A673 (cell line): ENCODE measurements around the gene CCBE1. TPM values are rescaled to one million over a fixed set of nuclear protein-coding genes. Genes with fewer than 3 reads are reported as not detected.

Source experiments
- BruUV-seq: library from RNA; stranded (reverse); fragments of 400-500 nt; replicated peaks from 2 replicates; lab custom pipeline; 2021; lab: Mats Ljungman, UMichigan
- CTCF ChIA-PET: fragments of 300-600 bp; sonication (Branson Sonifier 250); formaldehyde crosslinking; loops from one replicate; lab custom pipeline; 2022; ENCODE audit warnings: antibody characterized with exemption; lab: Charles Lee
- POLR2A ChIA-PET: fragments of 300-600 bp; sonication (Branson Sonifier 250); formaldehyde crosslinking; loops from one replicate; lab custom pipeline; 2022; ENCODE audit warnings: antibody characterized with exemption; ENCODE audit not compliant: low non-redundant PET; lab: Charles Lee
- DNase-seq: peaks from one replicate; pipeline ENCODE4 v3.0.0-alpha.2; 2015; ENCODE audit warnings: low spot score
- H3K27ac ChIP-seq: fragments of 200-600 bp; sonication (generic); 2 replicates; pipeline ENCODE4 v1.5.1; 2016; ENCODE audit warnings: mixed run types, low read depth, mild to moderate bottlenecking, mixed read lengths, antibody characterized with exemption, low read length; ENCODE audit not compliant: poor library complexity, severe bottlenecking
- H3K27me3 ChIP-seq: fragments of 200-600 bp; sonication (generic); replicated peaks from 2 replicates; pipeline ENCODE4 v1.6.1; 2017; ENCODE audit warnings: mixed run types, low read depth, mild to moderate bottlenecking, mixed read lengths, antibody characterized with exemption, low read length; ENCODE audit not compliant: insufficient read depth, poor library complexity
- H3K36me3 ChIP-seq: fragments of 200-600 bp; sonication (generic); 2 replicates; pipeline ENCODE4 v1.6.1; 2016; ENCODE audit warnings: mixed run types, mild to moderate bottlenecking, mixed read lengths, antibody characterized with exemption, low read length; ENCODE audit not compliant: insufficient read depth, poor library complexity, severe bottlenecking
- H3K4me1 ChIP-seq: fragments of 200-600 bp; sonication (generic); 2 replicates; pipeline ENCODE4 v1.6.1; 2017; ENCODE audit warnings: mixed run types, mild to moderate bottlenecking, mixed read lengths, antibody characterized with exemption, low read length; ENCODE audit not compliant: insufficient read depth, poor library complexity, severe bottlenecking
- H3K4me3 ChIP-seq: fragments of 200-600 bp; sonication (generic); 2 replicates; pipeline ENCODE4 v1.5.1; 2016; ENCODE audit warnings: low read depth, mixed run types, mild to moderate bottlenecking, mixed read lengths, low read length; ENCODE audit not compliant: poor library complexity, severe bottlenecking
- H3K9me3 ChIP-seq: fragments of 200-600 bp; sonication (generic); 2 replicates; pipeline ENCODE4 v1.6.1; 2016; ENCODE audit warnings: mixed run types, low read depth, mild to moderate bottlenecking, mixed read lengths, antibody characterized with exemption, low read length; ENCODE audit not compliant: poor library complexity, severe bottlenecking
- EZH2 ChIP-seq: fragments of 200-600 bp; sonication (generic); IDR thresholded peaks from 2 replicates; pipeline ENCODE4 v1.6.1; 2017; ENCODE audit warnings: borderline replicate concordance, low read depth, mild to moderate bottlenecking, mixed read lengths, antibody characterized with exemption, low read length; ENCODE audit not compliant: poor library complexity, severe bottlenecking
- intact Hi-C: fragments of 100-400 bp; cut with micrococcal nuclease; formaldehyde crosslinking; loops from one replicate; pipeline ENCODE4 v1.10.0; 2022; ENCODE audit not compliant: unreplicated experiment
- total RNA-seq: library from RNA; stranded (reverse); gene quantifications from 2 replicates; pipeline ENCODE4 v1.2.3, GENCODE V29; 2021
- TF ChIP-seq, protein P1 (sequence below): fragments of 300-800, 200-600 bp; sonication (generic); conservative IDR thresholded peaks from 2 replicates; pipeline ENCODE4 v1.5.1; 2017; ENCODE audit warnings: low read depth, mild to moderate bottlenecking, antibody characterized with exemption, low read length, moderate library complexity, mixed read lengths

Gene CCBE1
- total RNA-seq, 1 experiment from 2014 or later = not detected

DNA sequence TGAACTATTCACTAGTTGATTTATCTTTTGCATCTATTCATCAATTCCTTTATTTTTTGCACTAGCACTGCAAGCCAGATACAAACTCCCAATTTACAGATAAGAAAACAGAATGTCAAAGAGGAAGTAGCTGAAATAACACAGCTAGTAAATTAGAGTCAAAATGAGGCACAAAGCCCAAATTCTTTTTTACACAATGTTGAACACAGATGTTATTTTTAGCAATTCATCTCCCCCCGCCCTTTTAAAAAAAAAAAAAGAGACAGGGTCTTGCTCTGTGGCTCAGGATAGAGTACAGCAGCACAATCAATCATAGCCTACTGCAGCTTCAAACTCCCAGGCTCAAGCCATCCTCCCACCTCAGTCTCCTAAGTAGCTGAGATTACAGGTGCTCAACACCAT lies 127.8 kb downstream of the CCBE1 start:
- Histone ChIP-seq H3K27ac (no peak overlapping the region), H3K36me3 (no peaks in the 10 kb centered on the region), H3K4me3 (no peak overlapping the region), H3K4me1 (no peaks in the 10 kb centered on the region), H3K27me3 (no peaks in the 10 kb centered on the region), H3K9me3 (no peaks in the 10 kb centered on the region)
- intact Hi-C loops = no loop called here
- ChIA-PET CTCF (no interaction called here), POLR2A (no interaction called here)
- no peak for DNase-seq
- no TSS peak for BruUV-seq
- TF ChIP-seq, protein P1, sequence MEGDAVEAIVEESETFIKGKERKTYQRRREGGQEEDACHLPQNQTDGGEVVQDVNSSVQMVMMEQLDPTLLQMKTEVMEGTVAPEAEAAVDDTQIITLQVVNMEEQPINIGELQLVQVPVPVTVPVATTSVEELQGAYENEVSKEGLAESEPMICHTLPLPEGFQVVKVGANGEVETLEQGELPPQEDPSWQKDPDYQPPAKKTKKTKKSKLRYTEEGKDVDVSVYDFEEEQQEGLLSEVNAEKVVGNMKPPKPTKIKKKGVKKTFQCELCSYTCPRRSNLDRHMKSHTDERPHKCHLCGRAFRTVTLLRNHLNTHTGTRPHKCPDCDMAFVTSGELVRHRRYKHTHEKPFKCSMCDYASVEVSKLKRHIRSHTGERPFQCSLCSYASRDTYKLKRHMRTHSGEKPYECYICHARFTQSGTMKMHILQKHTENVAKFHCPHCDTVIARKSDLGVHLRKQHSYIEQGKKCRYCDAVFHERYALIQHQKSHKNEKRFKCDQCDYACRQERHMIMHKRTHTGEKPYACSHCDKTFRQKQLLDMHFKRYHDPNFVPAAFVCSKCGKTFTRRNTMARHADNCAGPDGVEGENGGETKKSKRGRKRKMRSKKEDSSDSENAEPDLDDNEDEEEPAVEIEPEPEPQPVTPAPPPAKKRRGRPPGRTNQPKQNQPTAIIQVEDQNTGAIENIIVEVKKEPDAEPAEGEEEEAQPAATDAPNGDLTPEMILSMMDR = no peak
- TF ChIP-seq EZH2 = no peak

DNA sequence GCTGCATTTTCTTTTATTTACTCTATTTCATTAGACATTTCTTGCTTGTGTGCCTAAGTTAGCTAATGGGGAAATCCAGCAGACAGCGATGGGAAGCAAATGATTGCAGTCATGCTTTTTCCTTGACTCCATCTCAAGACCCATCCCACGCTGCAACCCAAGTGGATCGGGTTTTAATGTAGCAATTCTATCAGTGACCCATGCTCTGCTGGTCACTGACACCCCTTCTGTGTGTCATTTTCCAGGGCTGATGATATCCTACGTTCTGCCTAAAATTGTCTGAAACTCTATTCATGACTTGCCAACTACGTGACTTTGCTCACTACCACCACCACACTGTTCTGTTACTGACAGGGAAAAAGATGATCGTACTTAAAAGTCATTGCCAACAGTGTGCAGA lies 129.8 kb downstream of the CCBE1 start:
- CTCF ChIA-PET = no interaction called here

DNA sequence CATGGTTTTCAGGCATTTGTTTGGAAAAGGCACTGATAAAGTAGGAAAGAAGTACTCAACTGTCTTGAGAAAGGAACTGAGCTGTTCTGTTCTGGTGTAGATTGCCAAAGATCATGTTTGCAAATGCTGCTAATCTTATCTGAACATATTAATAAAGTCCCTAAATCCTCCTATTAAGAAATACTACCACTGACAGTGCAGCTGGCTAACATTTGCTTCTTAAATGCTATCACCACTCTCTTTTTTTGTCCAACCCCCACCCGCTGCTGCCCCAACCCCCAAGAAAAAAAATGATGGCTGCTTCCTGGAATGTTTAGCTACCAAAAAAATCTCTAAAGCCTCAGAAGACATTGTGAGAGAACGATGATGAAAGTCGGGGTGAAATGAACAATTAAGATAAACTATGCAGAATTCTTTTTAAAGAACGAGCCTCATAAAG lies 130.7 kb downstream of the CCBE1 start:
- DNase-seq = no peak
- TF ChIP-seq EZH2 = no peak
- TF ChIP-seq, protein P1 = no peak

More for the DNA sequence above, 129.8 kb downstream of the CCBE1 start:
- Histone ChIP-seq H3K36me3 (no peaks in the 10 kb centered on the region), H3K9me3 (no peaks in the 10 kb centered on the region), H3K4me1 (no peaks in the 10 kb centered on the region), H3K27ac (no peak overlapping the region), H3K27me3 (no peaks in the 10 kb centered on the region), H3K4me3 (no peak overlapping the region)
- BruUV-seq = no TSS peak
- DNase-seq = no peak
- no peak for TF ChIP-seq EZH2
- TF ChIP-seq, protein P1 = no peak
- POLR2A ChIA-PET = no interaction called here
- intact Hi-C loops = no loop called here

More for the DNA sequence above, 130.7 kb downstream of the CCBE1 start:
- Histone ChIP-seq H3K36me3 (no peaks in the 10 kb centered on the region), H3K27ac (no peak overlapping the region), H3K9me3 (no peaks in the 10 kb centered on the region), H3K4me3 (no peak overlapping the region), H3K27me3 (no peaks in the 10 kb centered on the region), H3K4me1 (no peaks in the 10 kb centered on the region)
- ChIA-PET POLR2A (no interaction called here), CTCF (interaction anchor here (0.7 kb wide), 1 partner anchor 130 kb away, joined by 3 read pairs; no protein-coding TSS in a partner anchor)
- no TSS peak for BruUV-seq
- intact Hi-C loops = no loop called here
